CD4-positive, alpha-beta T cell (primary cell): ENCODE measurements around the gene PTGIR. TPM values are rescaled to one million over a fixed set of nuclear protein-coding genes. Genes with fewer than 3 reads are reported as not detected.

ENCODE experiments used
- ATAC-seq: fragments of 200-7000 bp; cut with Tn5 transposase; one replicate; pipeline ENCODE4 v1.10.0; 2022; ENCODE audit warnings: mild to moderate bottlenecking; ENCODE audit not compliant: poor library complexity
- CTCF ChIA-PET: fragments of 350-600 bp; sonication (Branson Sonifier 250); formaldehyde crosslinking; loops from one replicate; lab custom pipeline; 2021; ENCODE audit warnings: antibody characterized with exemption, inconsistent platforms; lab: Charles Lee
- POLR2A ChIA-PET: fragments of 350-600 bp; sonication (Branson Sonifier 250); formaldehyde crosslinking; loops from one replicate; lab custom pipeline; 2021; ENCODE audit warnings: antibody characterized with exemption, inconsistent platforms; lab: Charles Lee
- DNase-seq, 14 experiments: peaks; one replicate each; pipeline ENCODE4 v3.0.0-alpha.2; 2013 to 2020; ENCODE audit warnings: mixed read lengths in 2 of 14
- H3K27ac ChIP-seq, 2 donors: one replicate each; pipeline versions ENCODE4 v1.5.1 to v1.7.0; 2013; ENCODE audit warnings: low read length in 2 of 2, low read depth in 1 of 2, mild to moderate bottlenecking in 1 of 2
- H3K27me3 ChIP-seq, 2 experiments: 1 replicate in 1 of 2; 2 replicates in 1 of 2; pipeline versions ENCODE4 v1.6.1 to v1.7.0; 2013; ENCODE audit warnings: low read length in 2 of 2, control low read depth in 1 of 2, mild to moderate bottlenecking in 1 of 2, moderate library complexity in 1 of 2; ENCODE audit not compliant: insufficient read depth in 2 of 2, control insufficient read depth in 1 of 2
- H3K36me3 ChIP-seq: one replicate; pipeline ENCODE4 v1.6.1; 2013; ENCODE audit warnings: low read length, control low read depth; ENCODE audit not compliant: insufficient read depth
- H3K4me1 ChIP-seq: one replicate; pipeline ENCODE4 v1.6.1; 2013; ENCODE audit warnings: low read length, control low read depth; ENCODE audit not compliant: insufficient read depth
- H3K4me3 ChIP-seq: one replicate; pipeline ENCODE4 v1.5.1; 2013; ENCODE audit warnings: mild to moderate bottlenecking, low read length, moderate library complexity
- H3K9me3 ChIP-seq, 2 experiments: 1 replicate in 1 of 2; 2 replicates in 1 of 2; pipeline versions ENCODE4 v1.6.1 to v1.7.0; 2013; ENCODE audit warnings: low read length in 2 of 2, mild to moderate bottlenecking in 2 of 2, control low read depth in 1 of 2, moderate library complexity in 1 of 2; ENCODE audit not compliant: control insufficient read depth in 1 of 2, insufficient read depth in 1 of 2
- H3K27ac Mint-ChIP-seq: one replicate; pipeline ENCODE4 v1.8.0; 2020; ENCODE audit warnings: mixed read lengths
- H3K27me3 Mint-ChIP-seq: one replicate; pipeline ENCODE4 v1.8.0; 2021; ENCODE audit warnings: mixed read lengths
- H3K36me3 Mint-ChIP-seq: one replicate; pipeline ENCODE4 v1.8.0; 2021; ENCODE audit warnings: low read depth, mixed read lengths
- H3K4me1 Mint-ChIP-seq: one replicate; pipeline ENCODE4 v1.8.0; 2021; ENCODE audit warnings: low read depth, mixed read lengths
- H3K4me3 Mint-ChIP-seq: one replicate; pipeline ENCODE4 v1.8.0; 2020; ENCODE audit warnings: mild to moderate bottlenecking, mixed read lengths
- H3K9me3 Mint-ChIP-seq: one replicate; pipeline ENCODE4 v1.8.0; 2020; ENCODE audit warnings: mixed read lengths
- CTCF ChIP-seq: fragments of 200-600 bp; IDR thresholded peaks from one replicate; pipeline ENCODE4 v1.8.0; 2022; ENCODE audit warnings: antibody characterized with exemption, mild to moderate bottlenecking
- intact Hi-C, 2 experiments: fragments of 100-400 bp; cut with DNase I in 1 of 2; cut with micrococcal nuclease in 1 of 2; formaldehyde crosslinking; loops; one replicate each; pipeline versions ENCODE4 v1.15.1 to v1.9.0; 2023 to 2025; cut with DNase I, micrococcal nuclease
- total RNA-seq, 174 experiments: library from RNA in 2 of 174; stranded (reverse) in 2 of 174; gene quantifications; one replicate each; pipeline ENCODE4 v1.2.3 and lab custom pipeline; 2021 to 2026

PTGIR gene
- total RNA-seq, 2 experiments from 2014 or later: 0.87 to 0.96 TPM

- Mint-ChIP-seq H3K4me3 (peak overlapping the region; percentile 0), H3K27me3 (no peaks in the 10 kb centered on the region), H3K9me3 (no peaks in the 10 kb centered on the region), H3K4me1 (peaks cover 29% of the 10 kb centered on the region), H3K36me3 (no peaks in the 10 kb centered on the region), H3K27ac (no peak overlapping the region)
- intact Hi-C loops: no loop called here
- TF ChIP-seq CTCF: no peak
- no peaks in the 10 kb centered on the region for H3K36me3 ChIP-seq
- ATAC-seq: no peak
- H3K4me1 ChIP-seq: peaks cover 22% of the 10 kb centered on the region
- no peak overlapping the region for H3K4me3 ChIP-seq
- POLR2A ChIA-PET: interaction anchor here (0.9 to 1.0 kb wide), 3 partner anchors 24 to 88 kb away, joined by 3 read pairs; no protein-coding TSS in a partner anchor
- no peak for DNase-seq
- CTCF ChIA-PET: interaction anchor here (0.6 to 0.7 kb wide), 2 partner anchors 28 to 142 kb away, joined by 3 to 4 read pairs; no protein-coding TSS in a partner anchor
- H3K9me3 ChIP-seq: no peaks in the 10 kb centered on the region
- no peaks in the 10 kb centered on the region for H3K27me3 ChIP-seq
- H3K27ac ChIP-seq: no peak overlapping the region
These were observed 51.0 kb downstream of the PTGIR start for GRCh38 chr19:46573679-46574498.

- intact Hi-C loops: no loop called here
- H3K36me3 Mint-ChIP-seq: no peaks in the 10 kb centered on the region
- no peak overlapping the region for H3K4me3 Mint-ChIP-seq
- peaks cover 18% of the 10 kb centered on the region for H3K4me1 ChIP-seq
- ChIA-PET POLR2A (interaction anchor here (1.0 kb wide), 1 partner anchor 29 kb away, joined by 4 read pairs; no protein-coding TSS in a partner anchor), CTCF (no interaction called here)
- no peak overlapping the region for H3K4me3 ChIP-seq
- H3K27me3 ChIP-seq: no peaks in the 10 kb centered on the region
- H3K9me3 ChIP-seq: no peaks in the 10 kb centered on the region
- H3K36me3 ChIP-seq: no peaks in the 10 kb centered on the region
- no peak for TF ChIP-seq CTCF
- no peak overlapping the region for H3K27ac ChIP-seq
- no peaks in the 10 kb centered on the region for H3K9me3 Mint-ChIP-seq
- ATAC-seq (peak; percentile 59), DNase-seq (peak in 4 of 14 experiments; percentile 13 to 44 (median 30))
- no peak overlapping the region for H3K27ac Mint-ChIP-seq
- peaks cover 23% of the 10 kb centered on the region for H3K4me1 Mint-ChIP-seq
- H3K27me3 Mint-ChIP-seq: no peaks in the 10 kb centered on the region
These were observed 53.4 kb downstream of the PTGIR start for GRCh38 chr19:46571495-46571894.

Other genes starting within 250 kb of the PTGIR start
- gene CCDC8, start 211.5 kb downstream of the PTGIR start, total RNA-seq: not detected
- gene PNMA8C, start 196.2 kb downstream of the PTGIR start, total RNA-seq: not detected
- not detected for gene PNMA8A, start 153.5 kb downstream of the PTGIR start, total RNA-seq
- under 1 TPM; 0.14 to 0.19 TPM for gene PNMA8B, start 129.2 kb downstream of the PTGIR start, total RNA-seq
- 100 to 1,000 TPM; 169 to 173 TPM for gene CALM3, start 23.8 kb downstream of the PTGIR start, total RNA-seq
- not detected for gene GNG8, start 11.1 kb upstream of the PTGIR start, total RNA-seq
- under 1 TPM; 0.11 TPM for gene DACT3, start 36.1 kb upstream of the PTGIR start, total RNA-seq
- gene PRKD2, start 92.0 kb upstream of the PTGIR start, total RNA-seq: 100 to 1,000 TPM; 105 to 113 TPM
- gene FKRP, start 121.0 kb upstream of the PTGIR start, total RNA-seq: 10 to 100 TPM; 19.0 to 20.2 TPM
- 10 to 100 TPM; 90.0 to 94.0 TPM for gene STRN4, start 121.4 kb upstream of the PTGIR start, total RNA-seq
- gene SLC1A5, start 163.5 kb upstream of the PTGIR start, total RNA-seq: 1 to 10 TPM; 7.1 TPM
- 10 to 100 TPM; 24.5 to 26.9 TPM for gene AP2S1, start 225.8 kb upstream of the PTGIR start, total RNA-seq
- 10 to 100 TPM; 15.7 to 16.1 TPM for gene ARHGAP35, start 235.9 kb upstream of the PTGIR start, total RNA-seq